NCI-H1436 (cell line): ENCODE results near the gene TBC1D20.

Experiments used
- DNase-seq: peaks from one replicate; lab custom pipeline; 2025; lab: John Stamatoyannopoulos, UW

The TBC1D20 gene

DNA sequence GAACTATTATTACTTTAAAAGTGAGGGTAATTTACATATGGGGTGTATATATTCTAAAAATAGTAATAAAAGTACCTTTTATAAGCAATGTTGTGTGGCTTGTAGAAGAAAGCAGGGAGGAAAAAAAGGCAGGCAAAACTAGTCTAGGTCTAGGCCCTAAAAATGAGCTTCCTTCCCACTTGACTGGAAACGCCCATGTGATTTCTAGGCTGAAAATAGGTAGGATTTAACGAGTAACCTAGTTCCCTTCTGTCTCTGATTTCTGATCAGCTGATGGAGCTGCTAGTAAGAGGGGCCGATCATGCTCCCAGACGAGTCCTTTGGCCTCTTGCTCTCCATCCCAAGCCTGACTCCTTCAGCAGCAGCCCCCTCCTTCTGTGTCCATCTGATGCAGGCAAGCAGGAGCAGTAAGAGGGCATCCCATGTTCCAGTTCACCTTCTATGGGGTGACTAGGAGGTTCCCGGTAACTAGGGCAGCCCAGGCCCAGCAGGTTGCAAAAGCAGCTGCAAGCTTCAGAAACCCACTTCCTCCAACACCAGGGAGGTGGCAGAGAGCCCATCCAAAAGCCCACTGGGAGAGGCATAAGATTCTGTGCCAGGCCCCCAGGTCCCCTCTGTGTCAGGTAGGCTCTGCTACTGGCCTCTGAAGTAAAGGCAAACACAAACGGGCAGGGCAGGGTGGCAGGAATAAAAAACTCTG, 24.4 kb downstream of the TBC1D20 start:
- DNase-seq: no peak

DNA sequence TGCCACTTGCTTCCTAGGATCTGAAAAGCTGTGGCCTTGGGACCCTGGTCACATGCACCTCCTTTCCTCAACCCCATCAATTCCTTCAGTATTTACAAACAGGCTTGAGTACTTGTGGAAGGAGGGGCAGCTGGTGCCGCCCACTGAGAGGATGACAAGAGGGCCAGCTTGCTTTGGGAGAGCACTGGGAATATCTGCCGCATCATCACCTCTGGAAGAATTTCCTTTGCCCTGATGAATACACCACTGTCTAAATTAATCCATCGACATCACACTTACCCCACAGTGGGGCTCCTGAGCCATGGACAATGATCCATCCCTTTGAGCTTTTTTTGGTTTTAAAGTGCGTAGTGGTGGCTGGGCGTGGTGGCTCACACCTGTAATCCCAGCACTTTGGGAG, 25.9 kb downstream of the TBC1D20 start:
- DNase-seq: no peak

DNA sequence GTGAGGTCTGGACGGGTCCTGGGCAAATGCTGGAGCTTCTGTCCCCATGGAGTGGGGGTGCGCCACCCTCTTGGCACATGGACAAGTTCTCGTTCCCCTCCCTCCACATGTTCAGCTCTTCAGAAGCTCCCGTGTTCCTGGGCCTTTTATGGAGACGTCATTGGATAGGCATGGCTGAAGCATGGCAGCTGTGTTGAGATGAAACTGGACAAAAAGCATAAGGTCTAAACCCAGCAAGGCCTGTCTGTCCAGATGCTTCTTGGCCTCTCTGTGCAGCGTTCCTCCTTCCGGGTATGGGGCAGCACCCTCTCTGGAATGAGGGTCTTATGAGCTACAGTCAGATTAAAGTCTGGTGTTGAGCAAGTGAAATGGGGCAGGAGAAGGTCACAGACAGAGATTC, 26.8 kb downstream of the TBC1D20 start:
- no peak for DNase-seq

DNA sequence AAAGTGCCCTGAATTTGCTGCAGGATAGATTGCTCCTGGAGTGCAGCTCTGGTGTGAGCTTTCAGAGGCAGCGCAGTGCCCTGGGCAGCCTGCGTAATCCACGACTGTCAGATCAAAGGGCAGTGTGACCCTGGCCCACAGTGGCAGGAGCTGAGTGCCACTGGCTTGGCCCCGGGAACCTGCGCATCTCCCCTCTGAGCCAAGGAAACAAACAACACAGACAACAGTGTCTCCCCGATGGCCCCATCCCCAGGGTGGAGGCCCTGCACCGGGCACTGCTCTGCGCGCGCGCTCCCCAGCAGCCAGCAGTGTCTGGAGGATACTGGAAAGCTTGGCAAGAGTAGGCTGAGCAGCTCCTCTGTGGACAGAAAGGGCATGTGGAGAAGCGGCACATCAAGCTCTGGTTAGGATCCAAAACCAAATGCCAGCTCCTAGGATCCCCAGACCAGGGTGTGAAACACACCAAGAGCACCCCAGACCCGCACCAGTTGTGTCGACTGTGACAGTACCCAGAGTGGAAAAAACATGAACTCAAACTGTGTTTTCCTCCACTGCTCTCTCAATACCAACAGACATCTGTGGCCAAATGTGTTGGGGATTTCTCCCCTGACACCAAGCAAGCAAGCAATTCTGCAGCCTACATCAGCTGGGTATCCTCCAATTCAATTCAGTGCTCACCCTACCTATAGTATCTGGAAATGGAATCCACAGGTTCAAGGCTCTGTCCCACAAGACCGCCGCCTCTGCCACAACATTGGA, 27.5 kb downstream of the TBC1D20 start:
- DNase-seq: no peak

DNA sequence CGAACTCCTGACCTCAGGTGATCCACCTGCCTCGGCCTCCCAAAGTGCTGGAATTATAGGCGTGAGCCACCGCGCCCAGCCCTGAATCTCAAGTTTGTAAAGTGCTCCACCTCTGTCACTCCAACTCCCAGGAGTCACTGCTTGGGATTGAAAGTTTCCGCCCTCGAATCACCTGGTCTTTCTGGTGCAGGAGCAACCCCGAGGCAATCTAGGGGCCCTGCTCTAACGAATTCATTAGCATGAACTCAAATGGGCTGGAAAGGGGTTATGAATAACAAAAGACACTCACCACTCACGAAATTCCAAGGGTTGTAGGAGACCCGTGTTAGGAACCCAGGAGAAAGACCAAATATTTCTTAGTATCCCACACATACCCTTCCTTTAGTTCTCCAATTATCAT, 28.1 kb downstream of the TBC1D20 start:
- no peak for DNase-seq

DNA sequence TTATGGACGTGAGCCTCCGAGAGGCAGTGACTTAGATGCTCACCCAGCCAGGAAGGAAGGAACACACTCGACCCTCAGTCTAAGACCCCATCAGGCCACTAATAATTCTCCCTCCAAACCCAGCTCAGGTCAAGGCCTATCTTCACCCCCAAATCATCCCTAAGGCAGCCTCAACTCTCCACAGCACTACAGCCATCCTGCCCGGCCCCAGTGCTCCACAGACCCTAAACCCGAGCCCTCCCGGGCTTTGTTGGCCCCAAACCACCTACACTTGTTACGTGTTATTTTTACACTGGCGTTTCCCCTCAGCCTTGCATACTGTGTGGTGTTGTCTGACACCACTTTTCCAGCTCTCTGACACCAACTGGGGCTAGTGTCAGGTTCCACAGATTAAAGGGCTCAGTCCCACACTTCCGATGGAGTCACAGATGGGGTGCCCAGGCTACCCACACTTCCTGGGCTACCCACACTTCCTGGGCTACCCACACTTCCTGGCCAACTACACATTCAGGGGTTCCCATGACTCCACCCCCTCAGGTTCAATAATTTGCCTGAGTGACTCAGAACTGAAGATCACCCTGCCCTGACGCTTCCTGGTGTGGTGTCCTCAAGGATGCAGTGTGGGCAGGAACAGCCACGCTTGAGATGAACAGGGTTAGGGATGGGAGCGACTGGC, 28.9 kb downstream of the TBC1D20 start:
- no peak for DNase-seq

DNA sequence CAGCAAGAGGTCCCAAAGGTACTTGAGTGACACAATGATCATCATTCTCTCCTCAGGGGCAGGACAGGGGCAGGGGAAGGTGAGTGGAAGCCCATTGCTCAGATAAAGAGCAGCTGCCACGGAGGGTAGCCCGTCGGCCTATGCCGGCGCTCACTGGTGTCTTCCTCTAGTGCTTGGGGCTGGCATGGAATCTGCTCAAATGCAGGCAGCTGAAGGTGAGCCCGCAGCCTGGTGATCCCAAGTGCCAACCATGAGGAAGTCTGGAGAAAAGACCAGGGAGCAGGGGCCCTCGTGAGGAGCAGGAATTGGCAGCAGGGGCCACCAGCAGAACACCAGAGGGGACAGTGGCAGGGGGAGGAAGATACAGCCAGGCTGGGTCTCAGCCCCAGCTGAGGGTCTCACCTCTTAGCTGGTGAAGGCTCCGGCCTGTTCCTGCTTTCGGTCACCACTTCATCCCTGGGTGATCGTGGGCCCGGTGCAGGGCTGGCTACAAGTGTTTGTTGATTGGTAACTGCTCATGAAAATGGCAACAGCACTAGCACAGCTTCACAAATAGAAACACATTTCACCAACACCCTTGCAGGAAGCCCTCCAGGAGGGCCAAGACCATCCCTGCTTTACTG, 29.5 kb downstream of the TBC1D20 start:
- DNase-seq: no peak

DNA sequence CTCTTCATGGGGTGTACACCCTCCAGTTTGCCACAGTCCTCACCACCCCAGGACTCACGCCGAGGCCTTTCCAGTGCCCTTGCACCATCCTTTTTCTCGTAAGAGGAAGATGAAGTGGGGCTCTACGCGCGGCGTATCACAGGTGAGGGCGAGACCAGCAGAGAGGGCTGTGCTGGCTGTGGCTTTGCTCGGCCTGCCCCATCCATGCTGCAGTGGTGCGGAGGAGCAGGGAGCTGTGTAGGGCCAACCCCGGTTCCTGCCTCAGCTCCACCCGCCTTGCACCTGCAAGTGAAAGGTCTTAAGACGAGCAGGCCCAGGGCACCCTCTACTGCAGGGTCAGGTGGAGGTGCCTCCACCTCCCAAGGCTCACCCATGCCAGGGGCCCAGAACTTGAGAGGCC, 30.1 kb downstream of the TBC1D20 start:
- no peak for DNase-seq

DNA sequence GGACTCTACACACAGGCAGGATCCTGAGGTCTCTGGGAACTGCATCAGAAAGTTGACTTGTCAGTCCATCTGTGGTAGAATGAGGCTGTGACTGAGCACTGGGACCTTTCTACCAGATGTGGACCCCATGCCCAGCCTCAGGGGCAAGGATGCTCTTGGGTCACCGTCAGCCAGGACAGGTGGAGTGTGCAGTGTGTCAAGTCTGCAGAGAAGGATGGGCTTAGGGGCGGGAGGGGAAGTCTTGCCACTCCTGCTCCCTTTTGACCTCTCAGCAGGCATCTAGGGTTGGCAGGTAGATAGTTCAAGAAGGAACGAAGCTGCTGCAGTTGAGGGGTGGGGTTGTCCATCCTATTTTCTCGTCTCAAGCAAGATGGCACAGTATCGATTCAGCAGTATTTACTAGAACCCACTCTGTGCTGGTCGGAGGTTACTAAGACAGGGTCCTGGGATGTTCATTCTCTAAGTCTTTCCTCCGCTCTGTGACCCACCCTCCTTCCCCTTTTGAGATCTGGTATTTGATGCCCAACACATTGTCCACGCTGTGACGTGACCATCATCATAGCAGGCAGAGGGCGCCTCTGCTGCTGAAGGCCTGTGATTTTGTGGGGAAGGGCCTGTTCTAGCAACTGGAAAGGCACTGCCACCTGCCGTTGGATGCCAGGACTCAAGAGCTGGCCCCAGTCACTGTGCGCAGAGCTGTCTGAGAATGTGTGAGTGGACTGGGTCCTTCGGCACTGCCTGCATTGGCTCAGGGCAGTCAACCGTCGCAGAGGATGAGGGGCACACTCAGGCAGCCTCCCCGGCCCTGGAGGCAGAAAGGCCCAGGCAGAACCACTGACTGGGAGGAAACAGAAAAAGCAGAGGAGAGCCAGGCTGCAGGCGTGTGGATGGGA, 31.1 kb downstream of the TBC1D20 start:
- peak; percentile 65 for DNase-seq

DNA sequence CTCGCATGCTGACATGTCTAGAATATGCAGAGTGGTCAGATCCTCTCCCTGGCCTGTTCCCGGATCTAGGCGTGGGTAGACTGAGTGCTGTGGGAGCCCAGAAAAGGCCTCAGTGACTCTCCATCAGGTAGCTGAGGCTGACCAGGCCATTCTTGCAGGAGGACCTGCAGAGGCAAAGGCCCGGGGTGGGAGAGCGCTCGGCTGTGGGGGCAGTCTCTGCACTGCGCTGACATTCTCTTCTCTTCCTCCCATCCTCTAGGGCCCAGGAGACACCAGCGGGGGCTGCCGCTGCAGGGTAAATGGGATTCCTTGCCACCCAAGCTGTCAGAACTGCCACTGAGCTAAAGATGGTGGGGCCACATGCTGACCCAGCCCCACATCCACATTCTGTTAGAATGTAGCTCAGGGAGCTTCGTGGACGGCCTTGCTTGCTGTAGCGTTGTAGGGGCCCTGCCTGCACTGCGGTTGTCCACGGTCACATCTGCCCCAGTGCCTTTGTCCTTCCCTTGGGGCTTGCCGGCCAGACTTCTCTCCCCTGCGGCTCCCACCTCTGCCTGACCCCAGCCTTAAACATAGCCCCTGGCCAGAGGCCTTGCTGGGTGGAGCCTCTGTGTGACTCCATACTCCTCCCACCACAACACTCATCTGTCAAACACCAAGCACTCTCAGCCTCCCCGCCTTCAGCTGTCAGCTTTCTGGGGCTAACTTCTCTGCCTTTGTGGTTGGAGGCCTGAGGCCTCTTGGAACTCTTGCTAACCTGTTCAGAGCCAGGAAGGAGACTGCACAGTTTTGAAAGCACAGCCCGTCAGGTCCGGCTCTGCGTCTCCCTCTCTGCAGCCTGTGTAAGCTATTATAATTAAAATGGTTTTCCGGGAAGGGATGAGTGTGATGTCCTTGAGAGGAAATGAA, 32.0 kb downstream of the TBC1D20 start:
- DNase-seq: no peak

DNA sequence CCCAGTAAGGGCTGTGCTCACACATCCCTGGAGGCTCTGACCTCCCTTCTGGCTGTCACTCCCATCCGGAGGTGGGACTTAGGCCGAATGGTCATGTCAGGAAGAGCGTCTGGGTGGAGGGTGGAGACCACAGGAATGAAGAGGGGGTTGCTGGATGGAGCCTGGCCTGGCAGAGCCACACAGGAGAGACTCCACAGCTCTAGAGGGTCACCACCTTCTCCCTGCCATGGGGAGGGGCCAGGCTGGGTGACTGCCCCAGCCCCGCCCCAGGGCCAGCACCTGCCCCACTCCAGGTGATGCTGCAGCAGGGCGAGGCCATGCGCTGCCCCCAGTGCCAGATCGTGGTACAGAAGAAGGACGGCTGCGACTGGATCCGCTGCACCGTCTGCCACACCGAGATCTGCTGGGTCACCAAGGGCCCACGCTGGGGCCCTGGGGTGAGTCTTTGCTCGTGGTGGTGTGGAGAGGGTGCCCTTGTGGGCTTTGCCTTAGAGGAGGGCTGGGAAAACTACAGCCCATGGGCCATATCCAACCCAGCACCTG, 33.6 kb downstream of the TBC1D20 start:
- DNase-seq: no peak

DNA sequence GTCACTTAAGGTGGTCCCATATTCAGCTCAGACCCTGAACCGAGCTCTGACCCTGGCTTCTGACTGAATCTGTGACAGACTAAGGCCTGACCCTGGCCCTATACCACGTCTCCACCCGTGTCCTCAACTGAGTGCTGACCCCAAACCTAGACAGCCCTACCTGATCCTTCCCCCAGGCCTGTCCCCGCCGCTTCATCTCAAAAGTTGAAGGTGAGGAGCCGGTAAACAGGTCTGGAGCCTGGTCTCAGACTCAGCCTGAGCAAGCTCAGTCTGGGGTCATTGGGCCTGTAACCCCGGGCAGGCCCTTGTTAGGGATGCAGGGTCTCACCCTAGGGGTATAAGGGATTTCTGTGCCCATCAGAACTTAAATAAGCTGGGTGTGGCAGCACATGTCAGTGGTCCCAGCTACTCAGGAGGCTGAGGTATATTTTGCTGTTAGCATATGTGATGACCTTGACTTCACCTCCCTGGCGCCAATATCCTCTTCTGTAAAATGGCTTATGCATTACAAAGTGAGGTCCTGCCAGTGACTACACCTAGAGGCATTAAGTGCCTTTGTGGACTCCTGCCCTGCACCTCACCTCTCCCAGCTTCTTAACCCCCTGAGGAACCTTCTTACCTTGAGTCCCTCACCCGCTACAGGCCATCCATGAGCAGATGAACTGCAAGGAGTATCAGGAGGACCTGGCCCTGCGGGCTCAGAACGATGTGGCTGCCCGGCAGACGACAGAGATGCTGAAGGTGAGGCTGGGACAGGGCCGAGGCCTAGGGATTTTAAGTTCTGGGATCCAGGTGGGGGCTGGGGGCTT, 34.3 kb downstream of the TBC1D20 start:
- DNase-seq: no peak

DNA sequence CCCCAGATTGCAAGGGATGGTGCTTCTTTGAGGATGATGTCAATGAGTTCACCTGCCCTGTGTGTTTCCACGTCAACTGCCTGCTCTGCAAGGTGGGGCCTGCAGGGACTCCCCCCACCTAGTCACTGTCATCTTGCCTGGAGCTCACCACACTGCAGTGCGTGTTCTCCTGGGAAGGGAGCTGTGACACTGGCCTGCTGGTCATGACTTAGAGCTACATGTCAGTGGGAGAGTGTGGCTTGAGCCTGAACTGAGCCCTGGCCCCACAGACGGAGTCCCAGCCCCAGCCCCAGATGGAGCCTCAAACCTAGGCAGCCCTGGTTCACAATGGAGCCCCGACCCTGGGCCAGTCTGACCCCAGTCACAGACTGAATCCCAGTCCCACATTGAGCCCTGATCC, 34.9 kb downstream of the TBC1D20 start:
- no peak for DNase-seq

DNA sequence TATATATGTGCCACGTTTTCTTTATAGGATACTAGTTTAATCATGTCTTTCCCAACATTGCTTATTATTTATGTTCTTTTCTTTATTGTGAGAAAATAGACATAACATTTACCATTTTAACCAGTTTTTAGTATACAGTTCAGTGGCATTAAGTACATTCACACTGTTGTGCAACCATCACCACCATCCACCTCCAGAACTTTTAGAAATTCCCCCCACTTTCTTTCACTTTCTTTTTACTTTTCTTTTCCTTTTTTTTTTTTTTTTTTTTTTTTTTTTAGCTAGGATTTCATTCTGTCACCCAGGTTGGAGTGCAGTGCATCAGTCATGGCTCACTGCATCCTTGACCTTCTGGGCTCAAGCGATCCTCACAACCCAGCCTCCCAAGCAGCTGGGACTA, 35.8 kb downstream of the TBC1D20 start:
- DNase-seq: no peak

DNA sequence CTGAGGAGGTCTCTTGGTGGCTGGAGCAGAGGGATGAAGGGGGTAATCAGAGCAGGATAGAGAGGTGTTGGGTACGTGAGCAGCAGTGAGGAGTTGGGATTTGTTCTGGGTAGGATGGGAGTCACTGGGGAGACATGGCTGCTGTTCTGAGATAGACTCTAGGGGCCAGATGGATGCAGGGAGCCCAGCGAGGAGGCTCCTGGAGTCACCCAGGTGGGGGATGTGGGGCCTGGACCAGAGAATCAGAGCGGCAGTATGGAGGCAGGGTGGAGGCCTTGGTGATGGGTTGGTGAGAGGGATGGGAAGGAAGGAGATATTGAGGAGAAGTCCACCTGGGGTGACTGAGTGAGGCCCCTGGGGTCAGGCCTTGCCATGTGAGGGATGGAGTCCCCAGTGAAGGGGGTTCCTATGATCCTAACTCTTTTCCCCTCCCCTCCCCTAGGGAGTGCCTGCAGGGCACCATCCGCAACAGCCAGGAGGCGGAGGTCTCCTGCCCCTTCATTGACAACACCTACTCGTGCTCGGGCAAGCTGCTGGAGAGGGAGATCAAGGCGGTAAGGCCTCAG, 40.6 kb downstream of the TBC1D20 start:
- DNase-seq: no peak

DNA sequence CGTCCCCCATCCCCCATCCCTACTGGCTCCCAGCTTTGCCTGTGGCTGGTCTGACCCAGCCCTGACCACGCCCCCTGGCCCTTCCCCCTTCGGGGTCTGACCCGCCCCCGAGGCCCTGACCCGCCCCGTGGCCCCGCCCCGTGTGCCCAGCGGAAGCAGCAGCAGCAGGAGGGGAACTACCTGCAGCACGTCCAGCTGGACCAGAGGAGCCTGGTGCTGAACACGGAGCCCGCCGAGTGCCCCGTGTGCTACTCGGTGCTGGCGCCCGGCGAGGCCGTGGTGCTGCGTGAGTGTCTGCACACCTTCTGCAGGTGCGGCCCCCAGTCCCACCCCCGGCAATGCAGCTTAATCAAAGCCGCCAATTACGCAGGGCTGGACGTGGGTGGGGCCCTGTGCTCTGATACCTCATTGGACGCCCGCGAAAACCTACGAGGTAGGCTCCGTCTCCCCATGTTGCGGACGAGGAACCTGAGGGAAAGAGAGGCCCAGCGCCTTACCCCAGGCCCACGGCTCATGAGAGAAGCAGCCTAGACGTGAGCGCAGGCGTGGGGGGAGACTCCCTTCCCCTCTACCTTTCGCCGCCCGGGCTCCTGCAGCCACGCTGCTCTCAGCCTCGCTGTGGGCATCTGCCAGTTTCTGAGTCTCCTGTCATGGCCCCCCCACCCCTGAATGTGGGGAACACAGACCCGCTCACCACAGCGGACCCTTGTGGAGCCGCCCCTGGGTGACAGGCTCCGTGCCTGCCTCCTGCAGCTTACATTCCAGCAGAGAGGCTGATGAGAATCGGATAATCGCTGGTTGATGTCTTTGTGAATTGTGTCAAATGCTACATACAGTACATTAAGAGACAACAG, 41.4 kb downstream of the TBC1D20 start:
- no peak for DNase-seq

DNA sequence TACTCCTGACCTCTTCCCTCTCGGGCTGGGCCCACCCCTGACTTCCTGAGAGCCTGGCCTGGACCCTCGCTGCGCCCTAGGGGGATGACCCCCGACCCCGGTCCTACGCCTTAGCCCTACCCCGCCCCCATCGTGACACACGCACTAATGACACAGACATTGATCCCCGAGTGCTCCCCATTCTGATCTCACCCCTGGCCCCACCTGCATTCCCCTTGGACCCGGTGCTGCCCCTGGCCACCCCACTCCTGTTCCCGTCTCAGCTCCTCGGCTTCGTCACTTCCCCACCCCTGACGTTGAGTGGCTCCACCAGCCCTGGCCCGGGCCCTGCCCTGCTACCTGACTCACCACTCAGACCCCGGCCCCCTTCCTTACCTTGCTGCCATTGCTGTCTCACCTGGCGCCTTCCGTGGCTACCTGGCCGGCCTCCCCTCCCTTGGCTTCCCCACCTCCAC, 42.1 kb downstream of the TBC1D20 start:
- DNase-seq: no peak

DNA sequence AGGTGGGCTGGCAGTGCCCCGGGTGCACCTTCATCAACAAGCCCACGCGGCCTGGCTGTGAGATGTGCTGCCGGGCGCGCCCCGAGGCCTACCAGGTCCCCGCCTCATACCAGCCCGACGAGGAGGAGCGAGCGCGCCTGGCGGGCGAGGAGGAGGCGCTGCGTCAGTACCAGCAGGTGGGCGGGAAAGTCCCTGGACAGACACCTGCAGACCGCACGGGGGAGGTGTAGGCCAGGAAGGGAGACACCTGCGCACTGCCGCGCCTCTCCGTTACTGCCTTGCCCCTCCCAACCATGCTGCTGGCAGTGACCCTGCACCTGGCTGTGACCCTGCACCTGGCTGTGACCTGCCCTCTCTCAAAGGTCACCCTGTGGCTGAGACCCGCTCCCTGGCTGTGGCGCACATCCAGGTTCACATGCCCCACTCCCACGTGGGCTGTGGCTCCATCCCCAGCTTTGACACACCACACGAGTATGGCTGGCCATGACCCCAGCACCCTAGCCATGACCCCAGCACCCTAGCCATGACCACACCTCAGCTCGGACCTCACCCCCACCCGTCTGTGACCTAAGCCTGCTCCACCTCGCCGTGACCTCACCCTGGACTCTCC, 42.7 kb downstream of the TBC1D20 start:
- DNase-seq: peak; percentile 89
